Brain microvascular endothelial cell (primary cell): ENCODE measurements around the gene AQP6.

Experiments used
- DNase-seq: peaks from one replicate; pipeline ENCODE4 v3.0.0-alpha.2; 2020
- H3K27ac ChIP-seq: fragments of 250-450 bp; sonication (Bioruptor Pico); 2 replicates; pipeline ENCODE4 v1.5.1; 2020; ENCODE audit warnings: mild to moderate bottlenecking, moderate library complexity
- H3K27me3 ChIP-seq: fragments of 250-450 bp; sonication (Bioruptor Pico); replicated peaks from 2 replicates; pipeline ENCODE4 v1.5.1; 2020; ENCODE audit warnings: mild to moderate bottlenecking
- H3K36me3 ChIP-seq: fragments of 250-450 bp; sonication (Bioruptor Pico); replicated peaks from 2 replicates; pipeline ENCODE4 v1.5.1; 2020; ENCODE audit warnings: mild to moderate bottlenecking
- H3K4me3 ChIP-seq: 2 replicates; pipeline ENCODE4 v1.5.1; 2011; ENCODE audit warnings: low read depth, mild to moderate bottlenecking, control low read depth, low read length, moderate library complexity
- CTCF ChIP-seq: IDR thresholded peaks from 2 replicates; pipeline ENCODE4 v1.5.1; 2011; ENCODE audit warnings: low read depth, mild to moderate bottlenecking, moderate library complexity, low read length, control low read depth, inconsistent platforms; ENCODE audit errors: missing control alignments
- in situ Hi-C: cut with HindIII; loops from 2 replicates; pipeline ENCODE4 v1.10.0; 2017; ENCODE audit warnings: low sequenced_read_pairs, low pct_ligation_motif_present

AQP6 gene

GRCh38 chr12:49972641-49973360, at the start of gene AQP6:
AQP6 (plus strand) TSS chr12:49972947; CDS start chr12:49973174, 227 bp downstream.
- in situ Hi-C loops, result loop anchor here (25.0 kb wide), 1 partner anchor 214 kb away; no protein-coding TSS in a partner anchor
- TF ChIP-seq CTCF, result no peak
- H3K4me3 ChIP-seq, result no peak within 1 kb of the TSS
- H3K27me3 ChIP-seq, result peaks cover 12% of the 10 kb centered on the region
- no peaks in the 10 kb centered on the region for H3K36me3 ChIP-seq
- no peak for DNase-seq
- no peak within 1 kb of the TSS for H3K27ac ChIP-seq

- no peak for TF ChIP-seq CTCF
- no peaks in the 10 kb centered on the region for H3K27me3 ChIP-seq
- no peaks in the 10 kb centered on the region for H3K36me3 ChIP-seq
- no peak overlapping the region for H3K4me3 ChIP-seq
- H3K27ac ChIP-seq, result no peak overlapping the region
- in situ Hi-C loops, result no loop called here
- no peak for DNase-seq
These were observed 49.6 kb upstream of the AQP6 start for GRCh38 chr12:49923035-49923644.

GRCh38 chr12:49923880-49924556, 48.7 kb upstream of the AQP6 start:
- in situ Hi-C loops, result no loop called here
- DNase-seq, result no peak

GRCh38 chr12:49924628-49925246, 48.0 kb upstream of the AQP6 start:
- in situ Hi-C loops, result no loop called here
- H3K4me3 ChIP-seq, result no peak overlapping the region
- TF ChIP-seq CTCF, result no peak
- no peaks in the 10 kb centered on the region for H3K36me3 ChIP-seq
- no peaks in the 10 kb centered on the region for H3K27me3 ChIP-seq
- DNase-seq, result no peak
- H3K27ac ChIP-seq, result no peak overlapping the region

More at GRCh38 chr12:49923880-49924556, 48.7 kb upstream of the AQP6 start:
- TF ChIP-seq CTCF, result no peak
- H3K27me3 ChIP-seq, result no peaks in the 10 kb centered on the region
- no peak overlapping the region for H3K27ac ChIP-seq
- no peaks in the 10 kb centered on the region for H3K36me3 ChIP-seq
- no peak overlapping the region for H3K4me3 ChIP-seq

- H3K36me3 ChIP-seq, result no peaks in the 10 kb centered on the region
- H3K27ac ChIP-seq, result no peak overlapping the region
- TF ChIP-seq CTCF, result no peak
- in situ Hi-C loops, result no loop called here
- no peak overlapping the region for H3K4me3 ChIP-seq
- H3K27me3 ChIP-seq, result no peaks in the 10 kb centered on the region
- no peak for DNase-seq
These were observed 47.1 kb upstream of the AQP6 start for GRCh38 chr12:49925433-49926204.
